ENCODE data around the gene FNDC3B. TPM values are rescaled to one million over a fixed set of nuclear protein-coding genes. Genes with fewer than 3 reads are reported as not detected.

Gene FNDC3B
- total RNA-seq, 1 donor from 2014 or later: 147 TPM

DNA sequence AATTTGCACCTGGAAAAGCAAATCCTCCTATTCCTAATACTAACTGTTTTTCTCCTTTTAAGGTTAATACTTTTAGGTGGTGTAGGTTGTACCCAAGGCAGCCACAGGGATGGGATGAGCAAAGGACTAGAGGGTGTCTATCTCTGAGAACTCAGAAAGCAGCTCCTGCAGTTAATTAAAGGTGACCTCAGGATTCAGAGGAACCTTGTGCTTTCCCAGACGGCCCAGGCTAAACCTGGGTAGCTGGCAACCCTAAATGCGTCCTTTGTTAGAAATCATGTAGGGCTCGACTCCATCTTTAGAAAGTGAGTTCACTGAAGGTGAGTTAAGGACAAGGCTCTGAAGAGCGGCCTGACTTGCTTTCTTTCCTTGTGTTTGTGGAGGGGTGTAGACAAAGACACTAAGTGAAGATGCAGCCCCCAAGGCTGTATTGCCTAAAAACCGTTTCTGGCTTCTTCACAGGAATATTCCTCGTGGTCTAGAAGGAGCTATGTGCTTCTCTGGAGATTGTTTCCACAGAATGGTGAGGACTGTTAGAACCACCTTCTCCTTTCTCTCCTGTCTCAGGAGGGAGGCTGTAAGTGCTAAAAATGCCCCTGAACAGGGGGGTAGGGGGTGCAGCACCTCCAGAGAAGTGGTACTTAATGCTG is 14.9 kb downstream of the FNDC3B start:
- DNase-seq: no peak

DNA sequence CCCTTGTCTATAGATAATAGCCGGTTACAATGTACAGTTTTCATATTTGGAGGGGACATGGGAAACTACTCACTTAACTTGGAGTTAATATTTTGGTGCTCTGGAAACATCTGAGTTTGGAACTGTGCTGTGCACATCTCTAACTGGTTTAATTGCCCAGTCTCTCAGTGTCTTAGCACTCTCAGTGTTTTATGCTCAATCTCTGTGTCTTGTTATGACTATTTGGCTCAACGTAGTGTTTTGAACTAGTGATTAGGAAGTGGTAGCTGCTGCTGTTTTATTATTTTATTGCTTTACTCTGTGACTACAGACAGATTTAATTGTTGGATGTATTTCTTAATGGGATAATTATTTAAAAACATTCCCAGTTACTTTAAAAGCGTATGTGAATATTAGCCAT is 17.0 kb downstream of the FNDC3B start:
- no peak for DNase-seq

DNA sequence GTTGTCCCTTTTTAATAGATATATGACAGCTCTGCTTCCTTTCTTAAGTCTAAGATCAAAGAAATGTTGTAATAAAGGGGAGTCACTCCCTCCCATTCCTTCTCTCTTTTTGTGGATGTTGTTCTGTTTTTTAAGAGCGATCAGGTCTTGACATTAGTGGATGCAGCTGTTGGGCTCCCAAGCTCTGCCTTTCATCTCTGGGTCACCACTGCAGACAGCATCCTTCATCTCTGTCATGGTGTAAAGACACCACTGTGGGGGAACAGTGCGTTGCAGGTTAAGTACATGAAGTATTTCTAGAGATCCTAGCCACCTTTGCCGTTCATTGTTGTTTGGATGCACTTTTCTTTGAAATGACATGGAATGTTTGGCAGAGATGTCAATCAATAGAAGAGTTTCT is 17.7 kb downstream of the FNDC3B start:
- DNase-seq: no peak

DNA sequence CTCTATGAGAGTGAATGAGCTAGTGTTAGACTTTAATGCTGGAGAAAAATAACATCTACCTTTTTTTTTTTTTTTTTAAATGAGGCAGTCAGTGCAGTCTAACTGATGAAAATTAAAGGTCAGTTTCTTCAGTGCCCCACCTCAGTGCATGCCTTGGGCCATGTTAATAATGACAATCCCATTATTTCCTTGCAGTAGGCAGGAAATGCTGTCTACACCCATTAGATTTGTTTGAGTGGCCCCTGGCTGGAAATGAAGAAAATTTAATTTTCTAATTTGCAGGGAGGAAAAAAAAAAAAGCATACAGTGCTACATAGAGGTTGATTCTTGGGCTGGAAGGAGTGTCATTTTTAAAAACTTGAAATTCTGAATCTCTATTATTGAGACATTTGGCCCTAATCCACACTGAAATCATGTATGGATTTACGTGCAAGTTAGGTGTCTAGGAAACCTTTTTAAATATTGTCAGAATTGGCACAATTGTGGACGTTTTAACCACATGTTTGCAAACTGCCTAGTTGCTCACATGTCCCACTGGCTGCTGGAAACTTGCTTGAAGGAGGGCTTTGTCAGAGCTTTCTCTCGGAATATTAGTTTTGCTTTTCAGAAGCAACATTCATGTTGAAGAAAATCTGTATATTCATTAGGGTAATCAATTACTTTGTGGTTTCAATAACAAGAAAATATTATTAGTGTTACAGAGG is 18.4 kb downstream of the FNDC3B start:
- DNase-seq: no peak

DNA sequence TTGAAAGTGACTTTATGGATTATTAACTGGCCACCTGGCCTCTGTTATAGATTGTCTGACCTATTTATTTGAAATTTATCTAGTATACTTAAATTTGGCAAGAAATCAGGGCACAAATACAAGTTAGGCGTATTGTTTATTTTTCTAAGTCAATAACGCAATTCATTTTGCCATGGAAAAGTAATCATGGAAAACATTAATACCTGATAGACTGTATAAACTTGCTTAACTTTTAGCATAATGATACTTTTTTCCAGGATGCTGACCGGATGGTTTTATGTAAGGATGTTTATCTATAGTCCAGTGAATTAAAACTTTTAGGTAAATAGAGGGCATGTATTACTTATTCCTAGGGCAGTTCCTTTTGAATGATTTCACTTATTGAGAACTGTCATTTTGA is 20.2 kb downstream of the FNDC3B start:
- no peak for DNase-seq

DNA sequence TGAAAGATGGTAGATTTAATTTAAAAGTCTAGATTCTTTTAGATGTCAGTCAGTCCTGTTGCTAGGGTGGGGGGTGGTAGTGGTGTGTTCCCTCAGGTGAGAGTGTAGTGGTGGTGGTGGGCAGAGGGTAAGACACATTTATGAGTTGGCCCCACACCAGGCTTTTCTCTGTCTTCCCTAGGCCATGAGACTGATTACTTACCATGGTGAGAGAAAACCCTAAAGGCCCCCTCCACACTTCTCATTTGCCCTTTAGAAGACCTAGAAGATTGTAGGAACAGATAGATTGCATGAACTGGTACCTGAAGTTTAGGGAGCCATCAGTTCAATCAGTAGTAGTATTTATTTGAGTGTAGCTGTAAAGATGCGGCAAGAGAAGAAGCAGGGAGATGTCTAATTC is 20.9 kb downstream of the FNDC3B start:
- no peak for DNase-seq

DNA sequence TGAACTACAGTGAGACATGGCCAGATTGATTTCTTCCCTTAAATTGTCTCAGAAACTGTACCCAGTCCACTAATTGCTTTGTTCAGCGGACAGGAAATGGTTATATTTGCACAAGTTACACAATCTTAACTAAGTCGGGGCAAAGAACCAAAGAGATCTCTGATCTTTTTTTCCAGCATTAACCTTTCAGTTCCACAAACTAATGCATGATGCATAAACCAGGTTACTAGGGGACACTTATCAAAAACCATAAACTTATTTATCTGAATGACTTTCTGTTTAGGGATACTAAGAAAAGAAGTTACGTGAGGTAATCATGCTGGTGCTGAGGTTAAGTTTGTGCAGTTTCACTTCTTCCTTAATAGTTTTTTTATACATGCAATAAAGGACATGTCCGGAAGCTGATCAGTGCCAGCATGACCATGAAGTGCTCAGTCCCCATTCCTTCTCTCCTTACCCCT is 22.4 kb downstream of the FNDC3B start:
- no peak for DNase-seq

DNA sequence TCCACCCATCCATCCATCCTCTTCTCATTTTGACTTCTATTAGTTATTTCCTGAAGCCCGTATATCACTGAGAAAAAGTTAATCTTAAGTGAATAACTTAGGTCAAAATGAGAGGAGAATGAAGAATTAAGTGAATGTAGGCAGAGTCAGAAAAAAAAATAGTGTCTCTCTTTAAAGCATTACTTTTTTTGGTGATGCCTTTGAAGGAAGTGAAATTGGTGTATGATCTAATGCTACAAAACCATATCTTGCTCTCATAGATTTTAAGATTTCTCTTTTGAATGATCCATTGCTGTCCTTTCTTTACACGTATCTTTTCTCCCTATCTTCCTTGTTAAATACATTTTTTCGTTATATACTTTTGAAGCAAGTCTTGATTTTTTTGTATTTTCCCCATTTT is 23.4 kb downstream of the FNDC3B start:
- no peak for DNase-seq

DNA sequence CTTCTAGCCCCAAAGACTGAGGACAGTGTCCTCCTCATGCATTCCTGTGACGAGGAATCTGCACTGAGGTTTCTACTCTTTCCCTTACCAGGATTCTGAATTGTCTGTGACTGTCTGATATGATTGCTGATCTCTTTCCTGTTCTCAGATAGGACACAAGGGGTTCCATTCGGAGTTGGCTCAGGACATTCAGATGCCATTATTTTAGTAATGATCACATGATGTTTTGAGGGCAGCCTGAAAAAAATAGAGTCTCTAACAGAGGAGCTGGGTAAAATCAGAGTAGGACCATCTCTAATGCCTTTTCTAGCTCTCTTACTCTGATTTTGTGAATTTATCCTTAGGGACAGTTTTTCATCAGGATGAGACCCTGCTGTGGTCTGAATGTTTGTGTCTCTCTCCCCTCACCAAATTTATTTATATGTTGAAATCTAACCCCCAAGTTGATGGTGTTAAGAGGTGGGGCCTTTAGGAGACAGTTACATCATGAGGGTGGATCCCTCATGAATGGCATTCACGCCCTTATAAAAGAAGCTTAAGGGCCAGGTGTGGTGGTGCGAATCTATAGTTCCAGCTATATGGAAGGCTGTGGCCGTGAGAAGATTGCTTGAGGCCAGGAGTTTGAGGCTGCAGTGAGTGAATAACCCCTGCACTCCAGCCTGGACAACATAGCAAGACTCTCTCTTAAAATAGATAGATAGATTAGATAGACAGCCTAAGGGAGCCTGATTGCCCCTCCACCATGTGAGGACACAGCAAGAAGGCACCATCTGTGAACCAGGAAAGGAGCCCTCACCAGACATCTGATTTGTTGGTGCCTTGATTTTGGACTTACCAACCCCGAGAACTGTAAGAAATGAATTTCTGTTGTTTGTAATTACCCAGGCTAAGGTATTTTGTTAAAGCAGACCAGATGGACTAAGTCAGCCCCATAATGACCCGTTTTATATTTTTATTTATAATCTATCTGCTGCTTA is 24.4 kb downstream of the FNDC3B start:
- no peak for DNase-seq

DNA sequence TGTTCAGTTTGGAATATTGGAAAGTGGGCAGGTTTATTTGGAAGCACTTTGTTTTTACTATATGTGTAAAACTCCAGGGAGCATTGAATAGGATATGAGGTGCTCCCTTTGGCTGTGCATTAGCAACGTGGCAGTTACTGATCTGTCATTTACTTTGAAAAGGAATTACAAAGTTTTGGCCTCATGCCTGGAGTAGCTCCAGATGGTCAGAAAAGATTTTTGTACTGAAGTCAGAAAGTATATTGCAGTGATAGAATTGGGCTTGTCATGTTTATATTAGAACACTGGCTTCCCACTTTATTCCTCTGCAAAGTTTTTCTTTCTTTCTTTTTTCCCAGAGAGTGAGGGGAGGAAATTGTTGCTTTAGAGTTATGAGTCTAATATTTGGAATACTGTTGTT is 26.1 kb downstream of the FNDC3B start:
- peak; percentile 79 for DNase-seq

DNA sequence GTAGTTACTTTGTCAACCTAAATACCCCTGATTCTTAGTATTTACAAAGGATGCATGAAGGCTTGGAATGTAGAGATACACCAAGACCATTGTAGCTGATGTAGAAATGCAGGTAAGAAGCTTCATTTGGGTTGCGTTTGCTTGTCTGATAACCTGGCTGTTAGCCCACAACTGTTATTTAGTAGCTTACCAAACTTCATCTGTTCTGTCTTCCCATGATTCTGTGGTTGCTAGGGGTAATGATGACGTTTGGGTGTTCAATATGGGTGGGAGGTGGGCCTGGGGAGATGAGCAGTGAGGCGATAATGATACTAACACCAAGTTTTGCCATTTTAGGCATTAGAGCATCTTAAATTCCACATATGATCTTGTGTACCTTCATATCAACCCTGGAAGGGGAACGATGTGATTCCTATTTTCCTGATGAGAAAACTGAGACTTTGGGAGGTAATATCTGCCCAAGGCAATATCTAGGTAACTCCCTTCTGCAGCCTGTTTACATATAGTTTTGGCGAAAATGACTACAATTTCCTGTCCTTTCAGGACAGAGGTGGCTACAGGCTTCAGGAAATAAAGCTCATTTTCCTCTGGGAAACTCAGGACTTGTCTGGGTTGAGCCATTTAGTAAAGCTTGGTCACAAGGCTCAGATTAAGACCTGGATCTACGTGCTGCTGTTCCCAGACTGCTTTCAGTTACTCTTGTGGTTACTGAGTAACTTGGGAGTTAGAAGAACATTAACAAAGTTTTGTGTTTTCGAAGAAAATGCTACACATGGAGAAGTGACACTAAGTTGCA is 26.8 kb downstream of the FNDC3B start:
- DNase-seq: no peak

DNA sequence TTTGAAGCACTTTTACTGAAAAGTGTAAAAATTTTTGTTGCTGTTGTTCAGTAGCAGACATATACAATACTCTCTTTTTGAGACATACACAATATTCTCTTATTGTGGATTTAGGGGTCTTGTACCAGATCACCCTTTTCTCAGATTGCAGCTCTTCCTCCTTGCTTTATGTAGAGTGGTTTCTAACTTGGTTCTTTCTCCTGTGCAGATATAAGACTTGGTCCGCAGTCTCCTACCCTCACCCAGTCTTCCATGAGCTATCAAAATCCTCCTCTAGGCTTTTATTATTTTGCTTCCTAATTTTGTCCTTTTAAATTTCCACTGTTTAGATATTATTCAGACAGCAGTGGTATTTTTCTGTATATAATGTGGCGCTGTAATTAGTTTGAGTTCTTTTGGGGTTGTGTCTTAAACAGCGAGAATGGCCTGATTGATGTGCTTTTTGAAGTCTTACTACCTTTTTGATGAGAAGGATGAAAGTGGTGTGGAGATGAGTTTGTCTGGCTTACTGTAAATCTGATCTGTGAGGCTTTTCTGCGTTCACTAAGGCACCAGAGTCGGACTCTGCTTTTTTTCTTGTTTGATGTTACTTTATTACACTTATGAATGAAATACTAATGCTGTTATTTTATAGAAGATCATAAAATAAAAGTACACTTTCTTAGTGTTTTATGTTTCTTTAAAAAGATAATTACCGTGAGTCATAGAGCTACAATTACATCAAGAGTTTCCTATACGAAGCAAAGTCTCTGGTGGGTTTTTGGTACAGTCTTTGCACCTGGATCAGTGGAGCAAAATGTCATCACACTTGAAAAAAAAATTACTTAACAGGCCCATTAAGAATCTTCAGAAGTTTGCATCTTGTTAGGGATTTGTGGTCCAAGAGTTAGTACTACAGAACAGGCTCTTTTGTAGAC is 27.8 kb downstream of the FNDC3B start:
- no peak for DNase-seq

DNA sequence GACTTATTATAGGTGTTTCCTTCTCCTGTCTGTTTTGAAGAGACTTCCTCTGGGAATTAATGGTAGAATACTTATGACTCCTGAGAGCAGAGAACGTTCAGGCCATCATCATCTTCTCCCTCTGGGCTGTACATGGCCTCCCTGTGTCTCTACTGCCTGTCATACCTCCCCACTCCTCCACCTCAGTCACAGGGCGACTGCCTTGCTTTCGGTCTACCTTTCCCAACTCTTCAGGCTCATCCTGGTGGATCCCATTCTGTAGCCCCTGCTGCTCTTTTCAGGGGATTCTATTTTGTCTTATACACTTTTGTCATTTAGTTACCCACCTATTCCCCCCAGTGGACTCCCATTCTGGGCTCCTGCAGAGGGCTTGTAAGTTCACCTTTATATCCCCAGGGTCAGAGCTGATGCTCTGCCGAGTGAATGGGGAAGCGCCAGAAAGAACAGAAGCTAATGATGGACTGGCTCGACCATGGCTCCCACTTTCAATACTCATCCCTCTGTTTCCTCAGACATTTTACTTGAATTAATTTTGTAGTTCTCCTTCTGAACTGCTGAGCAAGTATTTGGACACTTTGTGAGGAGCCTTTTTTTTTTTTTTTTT is 28.6 kb downstream of the FNDC3B start:
- DNase-seq: no peak

DNA sequence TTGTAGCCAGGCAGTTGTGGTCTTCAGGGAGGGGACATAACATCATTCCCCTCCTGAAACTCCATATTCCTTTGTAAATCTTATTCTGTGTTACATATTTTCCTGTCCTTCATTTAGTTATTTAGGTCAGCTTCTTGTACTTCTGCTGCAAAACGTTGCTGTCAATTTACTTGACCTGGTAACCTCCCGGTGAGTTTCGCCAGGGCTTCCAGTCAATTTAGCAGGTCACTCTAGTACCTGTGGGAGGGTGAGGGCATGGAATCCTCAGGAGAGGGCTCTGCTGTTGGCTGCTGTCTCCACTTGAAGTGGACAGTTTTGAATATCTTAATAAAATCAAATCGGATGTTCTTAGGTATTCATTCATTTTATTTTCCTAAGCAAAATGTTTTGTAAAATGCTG is 29.6 kb downstream of the FNDC3B start:
- no peak for DNase-seq

DNA sequence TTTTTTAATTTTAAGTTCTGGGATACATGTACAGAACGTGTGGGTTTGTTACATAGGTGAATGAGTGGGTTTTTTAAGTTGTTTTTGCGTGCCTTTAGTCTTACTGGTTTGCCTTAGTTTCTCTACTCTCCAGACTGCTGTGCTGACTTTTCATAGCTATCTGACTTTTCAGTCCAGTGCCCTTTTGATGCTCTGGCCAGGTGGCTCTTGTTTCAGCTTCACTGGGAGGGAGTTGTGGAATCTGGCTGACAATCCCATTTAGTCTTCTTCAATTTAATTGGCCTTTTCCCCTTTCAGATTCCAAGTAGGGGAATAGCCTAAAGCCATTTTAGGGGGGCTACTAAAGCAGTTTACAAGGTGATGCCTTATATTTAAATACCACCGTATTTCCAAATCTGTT is 30.1 kb downstream of the FNDC3B start:
- DNase-seq: no peak

DNA sequence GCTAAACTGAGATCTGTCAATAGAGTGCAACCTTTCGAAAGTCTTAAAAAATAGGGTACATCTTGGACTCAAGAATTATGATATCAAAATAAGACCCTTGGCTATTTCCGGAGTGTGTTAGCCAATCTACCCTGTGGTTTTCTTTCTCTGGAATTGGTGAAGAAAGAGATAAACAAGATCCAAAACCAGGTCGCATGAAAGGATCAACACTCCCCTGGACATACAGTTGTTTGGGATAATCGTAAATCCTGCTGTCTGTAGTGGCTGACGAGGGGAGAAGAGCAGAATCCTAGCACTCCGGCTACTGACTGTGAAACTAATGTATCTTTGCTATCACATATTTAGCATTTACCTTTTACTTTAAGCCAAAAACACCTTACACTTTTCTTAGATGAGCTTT is 30.9 kb downstream of the FNDC3B start:
- DNase-seq: no peak

DNA sequence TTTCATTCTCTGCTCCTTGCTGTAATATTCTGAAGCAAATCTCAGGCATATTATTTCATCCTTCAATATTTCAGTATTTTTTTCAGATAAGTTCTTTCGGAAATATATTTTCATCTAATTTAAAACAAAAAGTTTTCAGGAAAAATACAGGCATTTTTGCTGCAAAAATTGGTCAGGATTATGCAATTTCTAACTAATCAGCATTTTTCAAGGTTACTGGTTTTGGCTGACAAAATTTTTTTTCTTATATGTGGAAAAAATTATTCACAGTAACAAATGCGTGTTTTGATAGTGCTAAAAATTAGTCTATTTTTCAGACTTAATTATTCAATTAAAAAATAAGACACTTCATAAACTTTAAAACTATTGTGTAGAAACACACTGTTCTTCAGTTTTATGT is 31.4 kb downstream of the FNDC3B start:
- no peak for DNase-seq

DNA sequence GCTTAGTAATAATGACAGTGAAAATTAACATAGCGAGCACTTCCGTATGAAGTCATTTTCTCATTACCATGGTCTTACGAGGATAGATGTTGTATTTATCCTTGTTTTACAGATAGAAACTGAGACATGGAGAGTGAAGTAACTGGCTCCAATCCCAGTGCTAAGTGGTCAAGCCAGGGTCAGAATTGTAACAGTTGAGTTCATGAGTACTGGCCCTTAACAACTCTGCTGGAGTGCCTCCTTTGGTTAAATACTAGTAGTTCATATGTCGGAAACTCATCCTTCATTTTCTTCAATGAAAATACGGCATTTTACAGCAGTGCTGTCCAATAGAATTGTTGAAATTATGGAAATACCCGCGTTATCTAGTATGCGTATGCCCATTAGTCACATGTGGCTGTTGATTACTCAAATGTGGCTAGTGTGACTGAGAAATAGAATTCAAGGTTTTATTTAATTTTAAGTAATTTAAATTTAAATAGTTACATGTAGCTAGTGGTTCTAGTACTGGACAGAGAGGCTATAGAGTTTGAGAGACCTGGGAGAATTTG is 32.5 kb downstream of the FNDC3B start:
- no peak for DNase-seq

DNA sequence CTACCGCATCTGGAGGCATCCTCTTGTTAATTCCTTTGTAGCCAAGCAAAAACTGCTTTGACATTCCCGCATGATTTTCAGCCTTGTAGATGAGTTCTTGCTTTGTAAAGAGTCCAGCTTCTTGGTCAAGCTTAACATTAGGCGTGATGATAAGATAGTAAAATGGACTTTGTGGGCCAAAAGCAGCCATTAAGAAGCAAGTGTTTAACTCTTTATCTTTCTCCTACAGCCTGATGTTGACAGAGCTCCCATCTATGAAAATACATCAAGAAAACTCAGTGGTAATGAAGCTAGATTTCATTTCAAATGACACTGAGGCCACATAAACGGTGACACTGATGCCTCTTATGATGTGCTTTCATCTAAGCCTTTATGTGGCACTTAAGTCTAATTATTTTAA is 33.2 kb downstream of the FNDC3B start:
- no peak for DNase-seq

DNA sequence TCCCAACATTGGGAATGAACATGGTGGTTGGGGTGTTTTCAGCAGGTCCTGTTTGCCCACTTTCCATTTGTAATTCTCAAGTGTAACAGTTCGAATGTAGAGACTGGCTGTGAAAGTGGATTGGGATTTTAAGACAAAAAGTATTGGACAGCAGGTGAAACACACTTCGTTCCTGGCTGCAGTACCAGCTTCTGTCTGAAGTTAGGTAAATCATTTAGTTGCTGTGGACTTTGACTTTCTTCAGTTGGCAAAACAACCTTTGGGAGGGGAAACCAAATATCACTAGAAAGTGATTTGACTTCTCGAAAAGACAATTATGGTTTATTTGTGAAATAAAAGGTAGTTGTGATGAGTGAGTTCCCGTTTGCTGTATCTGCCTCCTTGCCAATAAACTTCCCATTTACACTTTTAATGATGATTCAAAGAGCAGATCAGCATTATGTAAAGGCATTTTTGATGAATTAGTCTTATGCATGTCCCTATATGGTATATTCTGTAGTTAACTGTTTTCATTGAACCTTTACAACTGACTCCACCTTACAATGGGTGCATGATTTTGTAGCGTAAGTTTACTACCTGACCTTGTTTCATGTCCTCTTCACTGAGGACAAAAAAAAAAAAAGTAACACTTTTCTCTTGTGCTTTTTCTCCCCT is 34.0 kb downstream of the FNDC3B start:
- DNase-seq: no peak
